ENCODE results near the gene MGRN1. TPM values are rescaled to one million over a fixed set of nuclear protein-coding genes. Genes with fewer than 3 reads are reported as not detected.
A peak's percentile ranks its signal among the peaks of the same experiment; 100 is the strongest.

Gene MGRN1
- total and polyA plus RNA-seq, 12 donors: 19.2 to 73.5 (median 40.8) TPM

- DNase-seq: no peak
- no peaks in the 10 kb centered on the region for H3K27me3 ChIP-seq
- H3K4me1 ChIP-seq: peaks cover 2 to 20% (median 15%) of the 10 kb centered on the region in 9 donors
- ATAC-seq: peak in 1 of 8 donors; percentile 1
- intact Hi-C loops (cut with DNase I): loop anchor here in 2 of 10 donors (5.0 to 10.0 kb wide), 2 partner anchors 34 to 221 kb away; partner anchors contain the start of genes SEC14L5 (in 1 of the 2) and ZNF500 (in 1 of the 2)
- peak overlapping the region; percentile 77 to 99 (median 93) for H3K4me3 ChIP-seq
- peak overlapping the region in 9 of 10 donors; percentile 66 to 85 (median 80) for H3K27ac ChIP-seq
- H3K9me3 ChIP-seq: no peaks in the 10 kb centered on the region
- no peak for TF ChIP-seq CTCF (IDR thresholded peaks at IDR 0.05)
- H3K36me3 ChIP-seq: peaks cover 0 to 32% (median 8%) of the 10 kb centered on the region in 9 donors
- WGBS, 2 donors: 1% methylated on average over 19 of the region's 19 CpGs
Measured at GRCh38 chr16:4733747-4734062, 109.1 kb downstream of the MGRN1 start.

- peak; percentile 96 to 98 (median 98) for ATAC-seq
- intact Hi-C loops (cut with DNase I): loop anchor here in 2 of 10 donors (5.0 to 10.0 kb wide), 2 partner anchors 33 to 221 kb away; partner anchors contain the start of genes SEC14L5 (in 1 of the 2) and ZNF500 (in 1 of the 2)
- WGBS, 2 donors: 1% methylated on average over 64 to 70 of the region's 70 CpGs
Measured at GRCh38 chr16:4734063-4734729, 109.6 kb downstream of the MGRN1 start, which contains the start of the genes ANKS3 and DNAAF8. Gene ANKS3 (minus strand): TSS chr16:4734271. CDS start chr16:4730149, 4,122 bp downstream. Gene DNAAF8 (plus strand): TSS chr16:4734537. CDS start chr16:4736515, 1,978 bp downstream.

GRCh38 chr16:4734730-4735535 is 110.3 kb downstream of the MGRN1 start:
- Histone ChIP-seq H3K36me3 (peaks cover 0 to 19% (median 0%) of the 10 kb centered on the region in 9 donors), H3K9me3 (no peaks in the 10 kb centered on the region), H3K4me1 (peaks cover 2 to 20% (median 15%) of the 10 kb centered on the region in 9 donors), H3K27me3 (no peaks in the 10 kb centered on the region), H3K4me3 (peak overlapping the region; percentile 77 to 99 (median 93)), H3K27ac (peak overlapping the region in 9 of 10 donors; percentile 52 to 85 (median 80))
- WGBS, 2 donors: 8% methylated on average over 38 of the region's 38 CpGs
- DNase-seq: peak; percentile 90 to 92
- ATAC-seq: peak; percentile 80 to 94 (median 88)
- intact Hi-C loops (cut with DNase I): loop anchor here in 3 of 10 donors (5.0 to 10.0 kb wide), 3 partner anchors 32 to 220 kb away; partner anchors contain the start of genes SEC14L5 (in 1 of the 3), SMIM22 (in 1 of the 3) and ZNF500 (in 1 of the 3)
- TF ChIP-seq CTCF (IDR thresholded peaks at IDR 0.05): no peak

More at GRCh38 chr16:4734063-4734729, 109.6 kb downstream of the MGRN1 start, which contains the start of the genes ANKS3 and DNAAF8:
- Histone ChIP-seq H3K36me3 (peaks cover 0 to 27% (median 3%) of the 10 kb centered on the region in 9 donors), H3K4me1 (peaks cover 2 to 20% (median 15%) of the 10 kb centered on the region in 9 donors), H3K27me3 (no peaks in the 10 kb centered on the region), H3K9me3 (no peaks in the 10 kb centered on the region), H3K27ac (peak within 1 kb of the TSS in 9 of 10 donors; percentile 66 to 85 (median 80)), H3K4me3 (peak within 1 kb of the TSS; percentile 77 to 99 (median 93))
- peak; percentile 95 to 96 for DNase-seq
- no peak for TF ChIP-seq CTCF (IDR thresholded peaks at IDR 0.05)

GRCh38 chr16:4736546-4736945 is 111.9 kb downstream of the MGRN1 start:
- DNase-seq (no peak), ATAC-seq (no peak)
- Histone ChIP-seq H3K4me1 (peaks cover 2 to 20% (median 15%) of the 10 kb centered on the region in 9 donors), H3K36me3 (peaks cover 0 to 3% (median 0%) of the 10 kb centered on the region in 9 donors), H3K9me3 (no peaks in the 10 kb centered on the region), H3K27me3 (no peaks in the 10 kb centered on the region), H3K4me3 (no peak overlapping the region), H3K27ac (no peak overlapping the region)
- whole genome bisulfite sequencing, 2 donors: 90 to 92% methylated on average over 4 of the region's 4 CpGs
- no peak for TF ChIP-seq CTCF (IDR thresholded peaks at IDR 0.05)
- intact Hi-C loops (cut with DNase I): loop anchor here in 2 of 10 donors (5.0 to 10.0 kb wide), 2 partner anchors 61 to 218 kb away; partner anchors contain the start of genes SEC14L5 (in 1 of the 2) and SMIM22 (in 1 of the 2)
